ENCODE results near the gene HEPACAM.

The HEPACAM gene

DNA sequence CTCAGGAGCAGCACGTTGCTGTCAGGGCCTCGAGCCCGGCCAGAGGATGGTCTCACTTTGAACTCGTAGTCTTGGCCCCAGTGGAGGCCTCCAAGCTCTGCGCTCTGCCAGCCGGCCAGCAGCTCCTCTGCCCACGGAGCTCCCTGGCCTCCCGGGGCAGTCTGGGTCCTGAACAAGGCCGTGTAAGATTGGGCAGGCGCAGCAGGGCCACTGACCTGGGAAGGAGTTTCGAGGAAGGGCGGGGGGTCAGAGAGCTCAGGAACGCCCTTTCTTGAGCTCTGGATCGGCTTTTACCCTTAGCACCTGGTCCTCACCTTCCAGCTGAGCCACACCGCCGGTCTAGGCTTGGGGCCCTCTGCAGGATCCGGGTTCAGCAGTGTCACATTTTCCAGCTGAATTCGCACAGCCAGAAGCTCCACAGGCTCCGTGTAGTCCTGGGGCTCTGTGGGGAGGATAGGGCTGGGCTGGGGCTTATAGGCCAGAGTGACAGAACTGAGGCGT lies 40.3 kb downstream of the HEPACAM start:
- peaks cover 13% of the 10 kb centered on the region for H3K27me3 ChIP-seq
- H3K4me1 ChIP-seq (ENCODE audit: control insufficient read depth in 1 of 2, insufficient read depth in 1 of 2, low read depth in 1 of 2, low read length in 1 of 2), result peaks cover 0 to 5% of the 10 kb centered on the region in 2 experiments
- no peaks in the 10 kb centered on the region for H3K36me3 ChIP-seq
- TF ChIP-seq, protein P1, sequence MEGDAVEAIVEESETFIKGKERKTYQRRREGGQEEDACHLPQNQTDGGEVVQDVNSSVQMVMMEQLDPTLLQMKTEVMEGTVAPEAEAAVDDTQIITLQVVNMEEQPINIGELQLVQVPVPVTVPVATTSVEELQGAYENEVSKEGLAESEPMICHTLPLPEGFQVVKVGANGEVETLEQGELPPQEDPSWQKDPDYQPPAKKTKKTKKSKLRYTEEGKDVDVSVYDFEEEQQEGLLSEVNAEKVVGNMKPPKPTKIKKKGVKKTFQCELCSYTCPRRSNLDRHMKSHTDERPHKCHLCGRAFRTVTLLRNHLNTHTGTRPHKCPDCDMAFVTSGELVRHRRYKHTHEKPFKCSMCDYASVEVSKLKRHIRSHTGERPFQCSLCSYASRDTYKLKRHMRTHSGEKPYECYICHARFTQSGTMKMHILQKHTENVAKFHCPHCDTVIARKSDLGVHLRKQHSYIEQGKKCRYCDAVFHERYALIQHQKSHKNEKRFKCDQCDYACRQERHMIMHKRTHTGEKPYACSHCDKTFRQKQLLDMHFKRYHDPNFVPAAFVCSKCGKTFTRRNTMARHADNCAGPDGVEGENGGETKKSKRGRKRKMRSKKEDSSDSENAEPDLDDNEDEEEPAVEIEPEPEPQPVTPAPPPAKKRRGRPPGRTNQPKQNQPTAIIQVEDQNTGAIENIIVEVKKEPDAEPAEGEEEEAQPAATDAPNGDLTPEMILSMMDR (IDR thresholded peaks at IDR 0.05), result no peak
- H3K9me3 ChIP-seq, result no peaks in the 10 kb centered on the region
- no peak overlapping the region for H3K27ac ChIP-seq
- no peak overlapping the region for H3K4me3 ChIP-seq (ENCODE audit: low read depth in 1 of 2, low read length in 1 of 2)

DNA sequence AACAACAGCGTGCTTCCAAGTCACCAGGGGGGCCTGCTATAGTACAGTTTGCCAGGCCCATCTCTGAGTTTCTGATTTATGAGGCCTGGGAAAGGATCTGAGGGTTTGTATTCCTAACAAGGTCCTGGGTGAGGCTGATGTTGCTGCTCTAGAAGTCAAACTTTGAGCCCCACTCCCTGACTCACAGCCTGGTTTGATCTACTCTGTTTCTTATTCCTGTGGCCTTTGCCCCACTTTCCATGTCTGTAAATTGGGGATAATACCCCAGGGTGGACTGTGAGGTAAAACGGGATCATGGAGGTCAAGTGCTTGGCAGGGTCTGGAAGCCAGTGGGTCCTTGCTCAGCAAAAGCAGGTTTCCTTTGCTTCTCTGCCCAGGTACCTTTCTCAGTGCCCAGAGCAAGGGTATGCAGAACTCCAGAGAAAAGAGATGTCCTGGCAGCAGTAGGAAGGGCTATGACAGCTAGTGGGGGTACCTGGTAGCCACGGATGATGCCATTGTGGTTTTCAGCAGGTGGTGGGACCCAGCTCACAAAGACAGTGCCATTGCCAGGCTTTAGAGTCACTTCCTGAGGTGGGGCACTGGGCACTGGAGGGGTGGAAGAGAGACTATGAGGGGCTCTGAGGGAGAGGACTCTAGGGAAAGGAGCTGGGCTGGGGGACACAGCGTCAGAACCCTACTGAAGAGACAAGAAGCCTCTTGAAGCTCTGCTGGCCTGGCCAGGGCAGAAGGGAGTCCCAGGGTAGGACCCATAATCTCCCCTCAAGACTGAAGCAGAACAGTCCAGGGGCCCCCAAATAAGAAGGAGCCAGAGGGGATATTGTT lies 41.0 kb downstream of the HEPACAM start:
- H3K27ac ChIP-seq, result no peak overlapping the region

DNA sequence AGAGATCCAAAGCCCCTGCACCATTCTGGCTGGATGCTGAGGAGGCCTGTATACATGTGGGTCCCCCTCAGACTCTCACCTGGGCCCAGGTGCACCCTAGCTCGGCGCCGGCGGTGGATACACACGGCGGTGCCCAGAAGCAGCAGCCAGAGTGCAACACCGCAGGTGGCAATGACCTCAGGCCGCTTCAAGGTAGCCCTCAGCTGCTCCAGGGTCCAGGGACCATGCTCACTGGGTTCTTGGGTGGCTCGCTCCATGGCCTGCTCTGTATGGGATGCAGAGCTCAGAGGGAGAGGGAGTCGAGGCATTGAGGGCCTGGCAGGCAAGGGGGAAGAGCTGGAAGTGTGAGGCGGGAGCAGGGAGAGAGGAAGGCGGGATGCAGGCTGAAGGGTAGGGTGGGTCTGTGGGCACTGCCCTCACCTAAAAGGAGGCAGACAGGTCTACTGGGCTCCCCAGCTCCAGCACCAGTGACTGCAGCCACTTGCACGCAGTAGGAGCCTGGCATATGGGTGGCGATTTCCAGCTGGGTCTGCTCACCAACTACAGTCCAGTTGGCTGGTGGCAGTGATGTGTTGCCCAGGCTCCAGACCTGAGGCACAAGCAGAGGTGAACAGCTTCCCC lies 42.0 kb downstream of the HEPACAM start:
- TF ChIP-seq, protein P1 (IDR thresholded peaks at IDR 0.05), result no peak
- H3K4me3 ChIP-seq (ENCODE audit: low read depth in 1 of 2, low read length in 1 of 2), result no peak overlapping the region
- no peaks in the 10 kb centered on the region for H3K36me3 ChIP-seq
- H3K27ac ChIP-seq, result no peak overlapping the region
- H3K27me3 ChIP-seq, result no peaks in the 10 kb centered on the region
- H3K4me1 ChIP-seq (ENCODE audit: control insufficient read depth in 1 of 2, insufficient read depth in 1 of 2, low read depth in 1 of 2, low read length in 1 of 2), result peaks cover 0 to 5% of the 10 kb centered on the region in 2 experiments
- H3K9me3 ChIP-seq, result no peaks in the 10 kb centered on the region

More for the DNA sequence above, 41.0 kb downstream of the HEPACAM start:
- peaks cover 8% of the 10 kb centered on the region for H3K27me3 ChIP-seq
- H3K36me3 ChIP-seq, result no peaks in the 10 kb centered on the region
- H3K4me1 ChIP-seq (ENCODE audit: control insufficient read depth in 1 of 2, insufficient read depth in 1 of 2, low read depth in 1 of 2, low read length in 1 of 2), result peaks cover 0 to 5% of the 10 kb centered on the region in 2 experiments
- no peak overlapping the region for H3K4me3 ChIP-seq (ENCODE audit: low read depth in 1 of 2, low read length in 1 of 2)
- TF ChIP-seq, protein P1 (IDR thresholded peaks at IDR 0.05), result no peak
- no peaks in the 10 kb centered on the region for H3K9me3 ChIP-seq

DNA sequence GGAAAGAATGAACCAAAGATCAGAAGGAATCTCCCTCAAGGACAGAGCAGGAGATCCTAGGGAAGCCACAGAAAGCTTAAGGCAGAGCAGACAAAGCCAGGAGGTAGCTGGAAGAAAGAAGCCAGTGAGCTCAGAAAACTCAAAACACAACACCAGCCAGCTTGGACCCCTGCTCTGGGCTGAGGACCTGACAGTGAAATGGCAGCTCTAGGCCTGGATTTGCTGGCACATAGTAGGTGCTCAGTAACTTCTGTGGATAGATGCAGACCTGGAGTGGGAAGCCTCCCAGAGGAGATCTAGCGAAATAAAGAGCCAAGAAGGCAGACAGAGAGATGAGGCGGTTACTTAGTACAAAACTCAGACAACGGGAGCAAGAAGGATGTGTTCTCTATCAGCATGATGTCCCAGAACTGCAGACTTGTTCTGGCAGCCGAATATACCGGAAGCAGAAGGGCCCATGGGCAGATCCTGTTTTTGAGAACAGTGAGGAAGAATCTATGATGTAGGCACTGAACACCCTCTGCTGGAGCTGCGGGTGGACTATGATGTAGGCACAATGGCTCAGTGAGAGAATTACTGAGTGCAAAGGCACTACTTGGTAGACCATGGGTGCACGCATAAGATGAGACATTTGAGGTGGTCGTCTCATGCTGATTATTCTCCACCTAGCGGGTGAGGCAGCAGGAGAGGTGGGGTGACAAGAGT lies 42.9 kb downstream of the HEPACAM start:
- Histone ChIP-seq H3K4me3 (ENCODE audit: low read depth in 1 of 2, low read length in 1 of 2) (no peak overlapping the region), H3K27ac (no peak overlapping the region), H3K9me3 (no peaks in the 10 kb centered on the region), H3K4me1 (ENCODE audit: control insufficient read depth in 1 of 2, insufficient read depth in 1 of 2, low read depth in 1 of 2, low read length in 1 of 2) (peaks cover 0 to 5% of the 10 kb centered on the region in 2 experiments), H3K27me3 (no peaks in the 10 kb centered on the region), H3K36me3 (no peaks in the 10 kb centered on the region)
- TF ChIP-seq, protein P1 (IDR thresholded peaks at IDR 0.05), result no peak

DNA sequence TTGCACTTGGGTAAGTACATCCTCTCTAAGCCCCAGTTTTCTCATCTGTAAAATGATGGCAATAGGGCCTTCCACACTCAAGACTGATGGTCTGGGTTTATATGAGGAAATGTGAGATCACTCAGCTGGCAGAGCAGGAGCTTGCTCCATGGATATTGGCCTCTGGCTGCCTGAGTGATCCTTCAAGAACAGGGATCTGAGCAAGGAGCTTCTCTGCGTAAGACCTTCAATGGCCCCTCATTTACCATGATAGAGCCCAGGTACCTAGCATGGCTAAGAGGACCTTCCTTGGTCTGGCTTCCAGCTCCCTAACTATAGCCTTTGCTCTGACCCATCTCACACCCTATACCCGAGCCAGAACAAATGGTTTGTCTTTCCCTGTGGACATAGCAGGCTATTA lies 43.7 kb downstream of the HEPACAM start:
- Histone ChIP-seq H3K36me3 (no peaks in the 10 kb centered on the region), H3K4me3 (ENCODE audit: low read depth in 1 of 2, low read length in 1 of 2) (no peak overlapping the region), H3K27me3 (no peaks in the 10 kb centered on the region), H3K9me3 (no peaks in the 10 kb centered on the region), H3K4me1 (ENCODE audit: control insufficient read depth in 1 of 2, insufficient read depth in 1 of 2, low read depth in 1 of 2, low read length in 1 of 2) (no peaks in the 10 kb centered on the region), H3K27ac (no peak overlapping the region)
- TF ChIP-seq, protein P1 (IDR thresholded peaks at IDR 0.05), result no peak

Measured in neutrophil (primary cell).